GM18909 (cell line): Measurements from ENCODE around the gene PRKN.

Experiments used
- ATAC-seq: cut with Tn5 transposase; IDR thresholded peaks from one replicate; pipeline ENCODE4 v1.9.1; 2021; ENCODE audit warnings: mild to moderate bottlenecking; ENCODE audit not compliant: unreplicated experiment, poor library complexity

PRKN gene

GRCh38 chr6:162481320-162481719 is 246.2 kb downstream of the PRKN start:
- no peak for ATAC-seq

GRCh38 chr6:162478192-162478671 is 249.3 kb downstream of the PRKN start:
- ATAC-seq = no peak

- ATAC-seq = no peak
Measured at GRCh38 chr6:162474722-162475121, 252.8 kb downstream of the PRKN start.

GRCh38 chr6:162471842-162472241 is 255.7 kb downstream of the PRKN start:
- ATAC-seq = no peak

GRCh38 chr6:162468326-162468725 is 259.2 kb downstream of the PRKN start:
- no peak for ATAC-seq

- no peak for ATAC-seq
Measured at GRCh38 chr6:162467679-162468078, 259.9 kb downstream of the PRKN start.

GRCh38 chr6:162463576-162463975 is 264.0 kb downstream of the PRKN start:
- no peak for ATAC-seq

GRCh38 chr6:162459985-162460384 is 267.6 kb downstream of the PRKN start:
- ATAC-seq = no peak

- ATAC-seq = no peak
Measured at GRCh38 chr6:162450358-162450757, 277.2 kb downstream of the PRKN start.

GRCh38 chr6:162448294-162448693 is 279.3 kb downstream of the PRKN start:
- no peak for ATAC-seq

GRCh38 chr6:162443101-162443500 is 284.5 kb downstream of the PRKN start:
- ATAC-seq = no peak

- no peak for ATAC-seq
Measured at GRCh38 chr6:162442687-162443086, 284.9 kb downstream of the PRKN start.

- ATAC-seq = no peak
Measured at GRCh38 chr6:162441991-162442390, 285.6 kb downstream of the PRKN start.

- ATAC-seq = no peak
Measured at GRCh38 chr6:162438980-162439379, 288.6 kb downstream of the PRKN start.

- no peak for ATAC-seq
Measured at GRCh38 chr6:162435071-162435470, 292.5 kb downstream of the PRKN start.

GRCh38 chr6:162421004-162421403 is 306.6 kb downstream of the PRKN start:
- ATAC-seq = no peak

- no peak for ATAC-seq
Measured at GRCh38 chr6:162416831-162417537, 310.6 kb downstream of the PRKN start.

- no peak for ATAC-seq
Measured at GRCh38 chr6:162416307-162416706, 311.3 kb downstream of the PRKN start.

GRCh38 chr6:162409741-162410691 is 317.6 kb downstream of the PRKN start:
- no peak for ATAC-seq

- no peak for ATAC-seq
Measured at GRCh38 chr6:162408826-162409535, 318.6 kb downstream of the PRKN start.

- no peak for ATAC-seq
Measured at GRCh38 chr6:162404951-162405350, 322.6 kb downstream of the PRKN start.
